Activated naive CD8-positive, alpha-beta T cell treated with anti-CD3 and anti-CD28 coated beads, Interleukin-2, amount 10 ng/mL, durations not matched to agents 7 days and 5 days (primary cell): ENCODE data around the gene KCNAB2. TPM values are rescaled to one million over a fixed set of nuclear protein-coding genes. Genes with fewer than 3 reads are reported as not detected.
"Not testable (repeated sequence)": the region's sequence is repeated elsewhere in the genome, so short reads cannot be mapped to it uniquely, and the experiment has no call there.

Source experiments
- ATAC-seq: fragments of 150-1000 bp; cut with Tn5 transposase; one replicate; pipeline ENCODE4 v1.10.0; 2021; ENCODE audit warnings: low read depth, moderate library complexity
- POLR2A ChIA-PET: fragments of 350-600 bp; sonication (Branson Sonifier 250); formaldehyde crosslinking; loops from one replicate; lab custom pipeline; 2021; ENCODE audit warnings: antibody characterized with exemption; lab: Charles Lee
- DNase-seq: peaks from one replicate; pipeline ENCODE4 v3.0.0; 2021
- H3K27ac Mint-ChIP-seq: one replicate; pipeline ENCODE4 v1.8.0; 2022; ENCODE audit warnings: mild to moderate bottlenecking, mixed read lengths
- H3K27me3 Mint-ChIP-seq: one replicate; pipeline ENCODE4 v1.8.0; 2022; ENCODE audit warnings: mild to moderate bottlenecking, moderate library complexity, mixed read lengths
- H3K36me3 Mint-ChIP-seq: one replicate; pipeline ENCODE4 v1.8.0; 2021; ENCODE audit warnings: mild to moderate bottlenecking, mixed read lengths
- H3K4me1 Mint-ChIP-seq: one replicate; pipeline ENCODE4 v1.8.0; 2021; ENCODE audit warnings: mixed read lengths
- H3K4me3 Mint-ChIP-seq: one replicate; pipeline ENCODE4 v1.8.0; 2022; ENCODE audit warnings: mild to moderate bottlenecking, moderate library complexity, mixed read lengths
- H3K9me3 Mint-ChIP-seq: one replicate; pipeline ENCODE4 v1.8.0; 2021; ENCODE audit warnings: mixed read lengths
- total RNA-seq, 2 experiments: library from RNA; stranded (reverse); gene quantifications; one replicate each; pipeline ENCODE4 v1.2.3, GENCODE V29; 2021

Gene KCNAB2
- total RNA-seq, 2 experiments from 2014 or later, result 290 to 307 TPM

DNA sequence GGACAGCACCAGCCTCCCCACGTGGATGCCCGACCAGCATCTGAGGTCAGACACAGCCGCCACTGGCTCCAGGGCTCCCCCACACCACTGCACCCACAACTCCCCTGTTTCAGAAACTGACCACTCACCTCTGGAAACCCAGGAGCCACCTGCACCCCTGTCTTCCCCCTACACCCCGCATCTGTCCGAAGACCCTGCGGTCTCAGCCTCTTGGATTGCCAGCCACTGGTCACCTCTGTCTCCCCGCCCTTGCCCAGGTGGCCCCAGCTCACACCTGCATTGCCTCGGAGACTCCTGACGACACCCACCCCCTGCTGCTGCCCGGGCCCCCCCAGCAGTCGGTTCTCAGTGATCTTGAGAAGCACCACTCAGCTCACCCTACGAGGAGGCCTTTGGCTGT lies 32.2 kb upstream of the KCNAB2 start:
- no peaks in the 10 kb centered on the region for H3K9me3 Mint-ChIP-seq
- ATAC-seq (no peak), DNase-seq (no peak)
- H3K36me3 Mint-ChIP-seq, result peaks cover 10% of the 10 kb centered on the region
- H3K27ac Mint-ChIP-seq, result no peak overlapping the region
- POLR2A ChIA-PET, result no interaction called here
- H3K4me1 Mint-ChIP-seq, result peaks cover 6% of the 10 kb centered on the region
- no peaks in the 10 kb centered on the region for H3K27me3 Mint-ChIP-seq
- no peak overlapping the region for H3K4me3 Mint-ChIP-seq

DNA sequence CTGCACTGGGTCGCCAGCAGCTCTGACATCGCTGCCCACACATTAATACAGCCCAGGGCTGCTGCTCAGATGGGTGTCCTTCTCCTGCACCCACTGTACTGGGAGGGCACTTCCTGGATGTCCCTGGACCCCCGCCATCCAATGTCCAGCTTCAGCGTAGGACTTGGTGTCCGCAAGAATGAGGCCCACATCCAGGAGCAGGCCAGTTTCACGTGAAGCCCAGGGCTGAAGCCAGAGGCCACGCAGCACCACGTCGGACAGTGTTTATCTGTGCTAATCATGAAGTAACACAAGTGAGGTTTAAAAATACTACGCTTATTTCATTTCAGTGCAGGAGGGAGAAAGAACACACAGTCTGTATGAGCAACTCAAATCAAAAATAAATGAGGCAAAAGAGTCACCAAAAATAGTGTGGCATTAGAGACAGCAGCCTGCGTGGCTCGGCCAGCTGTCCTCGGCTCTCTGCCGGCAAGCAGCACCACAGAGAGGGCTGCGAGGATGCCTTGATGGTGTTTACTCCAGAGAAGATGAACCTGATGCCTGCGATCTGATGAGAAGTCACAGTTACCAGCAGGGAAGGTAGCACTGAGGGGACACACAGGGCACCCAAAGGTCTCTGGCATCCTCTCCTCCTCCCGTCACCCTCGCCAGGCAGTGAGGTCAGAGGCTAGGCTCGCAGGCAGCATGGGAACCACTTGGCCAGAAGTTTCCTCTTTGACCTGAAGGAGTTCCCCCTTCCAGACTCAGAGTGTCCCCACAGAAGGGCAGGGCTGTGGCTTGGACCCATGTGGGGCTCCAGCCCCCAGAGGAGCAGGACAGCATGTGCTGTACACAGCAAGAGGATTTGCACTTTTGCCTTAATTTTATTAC lies 31.3 kb upstream of the KCNAB2 start:
- Mint-ChIP-seq H3K36me3 (peaks cover 10% of the 10 kb centered on the region), H3K4me3 (no peak overlapping the region), H3K27ac (peak overlapping the region; percentile 34), H3K4me1 (peaks cover 6% of the 10 kb centered on the region), H3K27me3 (no peaks in the 10 kb centered on the region), H3K9me3 (no peaks in the 10 kb centered on the region)
- POLR2A ChIA-PET, result no interaction called here
- DNase-seq (no peak), ATAC-seq (no peak)

DNA sequence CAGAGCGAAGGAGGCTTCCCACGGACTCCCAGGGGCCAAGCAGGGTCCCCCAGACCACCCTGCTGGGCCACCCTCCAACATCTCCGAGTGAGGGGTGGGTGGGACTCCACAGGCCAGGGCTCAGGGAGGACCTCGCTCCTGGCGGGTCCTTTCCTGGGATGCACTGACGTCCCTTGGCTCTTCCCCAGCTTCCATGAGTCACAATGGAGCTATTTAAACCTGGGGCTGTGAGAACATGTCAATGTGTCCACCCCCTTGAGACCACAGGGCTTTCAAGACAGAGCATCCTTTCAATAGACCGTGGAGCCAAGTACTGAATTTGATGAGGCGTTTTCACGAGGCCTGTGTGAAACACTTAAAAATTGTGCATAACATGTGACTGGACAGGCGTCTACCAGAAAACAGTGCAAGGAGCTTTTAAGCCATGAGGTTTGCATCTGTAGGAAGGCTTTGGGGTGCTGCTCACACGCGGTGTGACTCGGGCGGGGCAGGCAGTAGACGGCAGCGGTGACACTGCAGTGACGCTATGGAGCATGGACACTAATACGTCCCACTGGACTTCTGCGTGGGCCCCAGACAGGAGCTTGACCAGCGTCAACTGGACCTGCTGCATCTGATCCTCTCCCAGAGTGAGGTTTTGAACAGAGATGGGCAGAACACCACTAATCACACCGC lies 29.4 kb upstream of the KCNAB2 start:
- DNase-seq, result no peak
- Mint-ChIP-seq H3K9me3 (no peaks in the 10 kb centered on the region), H3K4me3 (no peak overlapping the region), H3K27me3 (no peaks in the 10 kb centered on the region), H3K27ac (no peak overlapping the region), H3K4me1 (peaks cover 6% of the 10 kb centered on the region), H3K36me3 (peaks cover 14% of the 10 kb centered on the region)
- no peak for ATAC-seq
- POLR2A ChIA-PET, result no interaction called here

DNA sequence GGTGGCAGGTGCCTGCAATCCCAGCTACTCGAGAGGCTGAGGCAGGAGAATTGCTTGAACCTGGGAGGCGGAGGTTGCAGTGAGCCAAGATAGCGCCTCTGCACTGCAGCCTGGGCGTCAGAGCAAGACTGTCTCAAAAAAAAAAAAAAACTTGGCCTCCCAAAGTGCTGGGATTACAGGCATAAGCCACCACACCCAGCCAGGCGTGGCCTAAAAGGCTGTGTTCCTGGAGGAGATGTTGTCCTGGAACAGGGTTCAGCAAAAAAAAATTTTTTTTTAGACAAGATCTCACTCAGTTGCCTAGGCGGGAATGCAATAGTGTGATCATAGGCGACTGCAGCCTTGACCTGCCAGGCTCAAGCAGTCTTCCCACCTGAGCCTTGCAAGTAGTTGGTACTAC lies 28.0 kb upstream of the KCNAB2 start:
- H3K9me3 Mint-ChIP-seq, H3K4me1 Mint-ChIP-seq, H3K4me3 Mint-ChIP-seq, H3K27me3 Mint-ChIP-seq, DNase-seq, H3K27ac Mint-ChIP-seq, ATAC-seq: not testable (repeated sequence)
- POLR2A ChIA-PET, result interaction anchor here (1.7 kb wide), 1 partner anchor 11 kb away, joined by 4 read pairs; no protein-coding TSS in a partner anchor
- H3K36me3 Mint-ChIP-seq, result peaks cover 22% of the 10 kb centered on the region

DNA sequence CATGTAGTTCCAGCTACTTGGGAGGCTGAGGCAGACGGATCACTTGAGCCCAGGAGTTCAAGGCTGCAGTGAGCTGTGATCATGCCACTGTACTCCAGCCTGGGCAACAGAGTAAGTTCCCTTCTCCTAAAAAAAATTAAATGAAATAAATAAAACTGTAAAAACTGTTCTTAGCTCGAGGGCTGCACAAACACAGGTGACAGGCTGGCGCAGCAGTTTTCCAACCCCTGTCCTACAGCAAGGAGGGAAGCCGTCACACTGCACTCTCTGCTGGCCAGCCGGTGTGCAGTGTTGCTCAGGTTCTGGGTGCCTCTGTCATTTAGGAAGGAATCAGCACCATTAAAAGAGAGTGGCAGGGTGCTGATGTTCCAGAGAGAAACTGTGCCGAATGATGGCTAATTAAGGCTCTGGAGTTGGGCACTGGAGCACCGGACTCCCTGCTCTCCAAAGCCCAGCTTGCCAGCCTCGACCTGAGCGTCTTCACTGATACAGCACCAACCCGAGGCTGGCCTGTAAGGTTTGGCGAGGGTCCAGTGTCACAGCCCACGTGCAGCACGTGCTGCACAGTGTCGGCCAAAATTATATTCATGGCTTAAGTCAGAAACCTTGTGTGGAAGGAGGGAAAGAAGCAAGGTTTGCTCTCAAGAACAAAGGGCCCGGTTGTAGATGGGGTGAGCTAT lies 26.4 kb upstream of the KCNAB2 start:
- no peak overlapping the region for H3K27ac Mint-ChIP-seq
- POLR2A ChIA-PET, result interaction anchor here (1.7 kb wide), 1 partner anchor 9 kb away, joined by 4 read pairs; no protein-coding TSS in a partner anchor

DNA sequence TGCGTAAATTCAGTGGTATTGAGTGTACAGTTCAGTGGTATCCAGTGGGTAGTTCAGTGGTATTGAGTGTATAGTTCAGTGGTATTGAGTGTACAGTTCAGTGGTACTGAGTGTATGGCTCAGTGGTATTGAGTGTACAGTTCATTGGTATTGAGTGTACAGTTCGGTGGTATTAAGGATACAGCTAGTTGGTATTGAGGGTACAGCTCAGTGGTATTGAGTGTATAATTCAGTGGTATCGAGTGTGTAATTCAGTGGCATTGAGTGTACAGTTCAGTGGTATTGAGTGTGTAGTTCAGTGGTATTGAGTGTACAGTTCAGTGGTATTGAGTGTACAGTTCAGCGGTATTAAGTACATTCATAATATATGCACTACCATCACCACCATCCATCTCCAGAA lies 23.5 kb upstream of the KCNAB2 start:
- ATAC-seq, result no peak
- H3K27ac Mint-ChIP-seq, result no peak overlapping the region
- DNase-seq, result no peak
- POLR2A ChIA-PET, result no interaction called here
- no peaks in the 10 kb centered on the region for H3K27me3 Mint-ChIP-seq
- H3K9me3 Mint-ChIP-seq, result peaks cover 6% of the 10 kb centered on the region
- no peak overlapping the region for H3K4me3 Mint-ChIP-seq
- peaks cover 22% of the 10 kb centered on the region for H3K36me3 Mint-ChIP-seq
- H3K4me1 Mint-ChIP-seq, result peaks cover 11% of the 10 kb centered on the region

More for the DNA sequence above, 26.4 kb upstream of the KCNAB2 start:
- ATAC-seq (no peak), DNase-seq (no peak)
- H3K27me3 Mint-ChIP-seq, result no peaks in the 10 kb centered on the region
- peaks cover 17% of the 10 kb centered on the region for H3K36me3 Mint-ChIP-seq
- peaks cover 6% of the 10 kb centered on the region for H3K9me3 Mint-ChIP-seq
- H3K4me1 Mint-ChIP-seq, result peaks cover 5% of the 10 kb centered on the region
- no peak overlapping the region for H3K4me3 Mint-ChIP-seq

DNA sequence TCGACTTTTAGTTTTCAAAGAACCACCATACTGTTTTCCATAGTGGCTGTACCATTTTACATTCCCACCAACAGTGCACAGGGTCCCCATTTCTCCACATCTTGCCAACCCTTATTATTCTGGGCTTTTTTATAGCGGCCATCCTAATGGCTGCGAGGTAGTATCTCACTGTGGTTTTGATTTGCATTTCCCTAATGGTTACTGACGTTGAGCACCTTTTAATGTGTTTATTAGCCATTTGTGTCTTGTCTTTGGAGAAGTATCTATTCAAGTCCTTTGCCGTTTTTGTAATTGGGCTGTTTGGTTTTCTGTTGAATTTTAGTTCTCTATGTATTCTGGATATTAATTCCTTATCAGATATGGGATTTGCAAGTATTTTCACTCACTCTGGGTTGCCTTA lies 22.3 kb upstream of the KCNAB2 start:
- H3K27ac Mint-ChIP-seq, result no peak overlapping the region
- peaks cover 22% of the 10 kb centered on the region for H3K36me3 Mint-ChIP-seq
- H3K9me3 Mint-ChIP-seq, result peaks cover 6% of the 10 kb centered on the region
- POLR2A ChIA-PET, result no interaction called here
- no peak overlapping the region for H3K4me3 Mint-ChIP-seq
- H3K4me1 Mint-ChIP-seq, result peaks cover 18% of the 10 kb centered on the region
- no peaks in the 10 kb centered on the region for H3K27me3 Mint-ChIP-seq
- DNase-seq (no peak), ATAC-seq (no peak)

DNA sequence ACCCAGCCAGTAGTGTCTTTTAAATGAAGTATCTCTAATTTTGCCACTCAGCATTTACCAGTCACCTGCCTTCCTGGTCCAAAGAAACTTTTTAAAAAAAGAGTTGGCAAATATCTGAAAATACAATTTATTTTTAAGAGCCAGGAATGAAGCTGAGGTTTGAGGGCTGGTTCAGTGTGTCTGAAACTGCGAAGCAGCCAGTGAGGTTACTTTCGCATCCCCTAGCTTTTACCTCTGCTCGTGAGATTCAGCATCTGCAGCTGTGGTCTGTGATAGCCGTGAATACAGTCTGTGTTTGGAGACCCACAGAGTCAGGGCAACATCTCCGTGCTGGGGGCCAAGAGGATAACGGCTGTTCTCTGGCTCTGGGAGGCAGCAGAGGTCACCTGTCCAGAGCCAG lies 21.3 kb upstream of the KCNAB2 start:
- POLR2A ChIA-PET, result interaction anchor here (1.0 to 1.2 kb wide), 2 partner anchors 9 to 565 kb away, joined by 3 read pairs; no protein-coding TSS in a partner anchor
- Mint-ChIP-seq H3K4me1 (peaks cover 26% of the 10 kb centered on the region), H3K4me3 (no peak overlapping the region), H3K27me3 (no peaks in the 10 kb centered on the region), H3K27ac (no peak overlapping the region), H3K36me3 (peaks cover 27% of the 10 kb centered on the region), H3K9me3 (peaks cover 6% of the 10 kb centered on the region)
- no peak for DNase-seq
- no peak for ATAC-seq

DNA sequence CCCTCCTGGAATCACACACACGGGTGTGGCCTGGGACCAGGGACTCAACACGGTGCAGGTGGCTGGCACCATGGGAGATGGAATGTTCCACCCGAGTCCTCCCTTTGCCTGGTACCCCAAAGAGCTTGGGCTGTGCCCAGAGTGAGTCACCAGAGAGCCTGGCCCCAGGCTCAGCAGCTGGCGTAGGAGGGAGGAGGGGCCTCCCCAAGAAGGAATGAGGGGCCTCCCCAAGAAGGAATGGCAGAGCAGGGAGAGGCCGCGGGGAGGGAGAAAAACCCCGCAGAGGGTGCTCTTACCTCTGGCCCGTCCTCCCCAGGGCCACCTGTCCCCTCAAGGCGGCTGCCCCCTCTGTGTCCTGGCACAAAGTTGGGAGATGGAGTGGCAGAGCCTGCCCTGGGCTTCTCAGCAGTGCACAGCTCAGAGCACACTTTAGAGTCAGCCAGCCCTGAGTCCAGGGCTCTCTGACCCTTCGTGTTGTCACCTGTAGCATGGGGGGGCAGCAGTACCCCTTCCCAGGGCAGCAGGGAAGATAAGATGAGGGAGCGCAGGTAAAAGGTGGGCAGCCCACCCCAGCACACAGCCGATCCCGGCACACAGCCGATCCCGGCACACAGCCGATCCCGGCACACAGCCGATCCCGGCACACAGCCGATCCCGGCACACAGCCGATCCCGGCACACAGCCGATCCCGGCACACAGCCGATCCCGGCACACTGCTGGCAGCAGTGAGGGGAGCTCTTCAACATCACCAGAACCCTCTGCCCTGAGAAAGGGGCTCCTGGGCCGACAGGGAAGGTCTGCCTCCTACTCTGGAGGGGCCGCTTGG lies 20.2 kb upstream of the KCNAB2 start:
- peaks cover 6% of the 10 kb centered on the region for H3K9me3 Mint-ChIP-seq
- H3K4me1 Mint-ChIP-seq, result peaks cover 37% of the 10 kb centered on the region
- DNase-seq, result no peak
- no peaks in the 10 kb centered on the region for H3K27me3 Mint-ChIP-seq
- peak overlapping the region; percentile 99 for H3K27ac Mint-ChIP-seq
- H3K36me3 Mint-ChIP-seq, result peaks cover 33% of the 10 kb centered on the region
- ATAC-seq, result no peak
- POLR2A ChIA-PET, result interaction anchor here (0.7 to 4.5 kb wide), 12 partner anchors 8 to 575 kb away, joined by 3 to 101 read pairs (median 3); partner anchors contain the start of gene NPHP4
- peak overlapping the region; percentile 99 for H3K4me3 Mint-ChIP-seq

DNA sequence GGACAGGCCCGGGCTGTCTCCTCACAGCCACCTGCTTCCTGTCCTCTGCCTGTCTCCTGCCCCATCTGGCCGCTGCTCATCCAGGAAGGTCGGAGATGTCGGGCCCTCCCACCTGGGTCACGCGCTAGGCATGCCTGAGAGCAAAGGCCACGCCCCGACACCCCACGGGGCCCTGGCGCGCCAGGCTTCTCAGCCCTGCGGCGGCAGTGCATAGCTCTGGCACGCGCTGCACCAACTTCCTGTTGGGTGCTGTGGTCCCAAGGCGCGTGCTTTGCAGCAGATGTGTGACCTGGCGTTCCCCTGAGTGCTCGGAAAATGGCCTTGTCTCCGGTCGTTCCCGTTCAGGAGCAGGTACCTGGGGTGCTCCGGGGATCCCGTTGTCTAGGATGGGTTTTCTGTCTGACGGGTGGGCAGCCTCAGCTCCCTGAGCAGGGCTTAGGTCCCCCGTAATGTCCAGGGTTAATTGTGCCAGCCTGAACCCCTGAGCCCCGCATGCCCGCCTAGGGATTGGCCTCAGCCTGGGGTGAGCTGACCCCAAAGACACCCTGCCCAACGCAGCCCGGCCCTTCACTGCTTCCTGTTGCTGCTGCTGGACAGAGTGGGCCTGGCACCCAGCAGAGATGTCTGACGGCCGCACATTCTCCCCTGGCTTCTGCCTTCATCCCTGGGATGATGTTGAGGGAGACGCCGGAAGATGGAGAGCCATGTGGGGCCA lies 19.4 kb upstream of the KCNAB2 start:
- peak; percentile 79 for ATAC-seq
- H3K27ac Mint-ChIP-seq, result peak overlapping the region; percentile 99
- H3K27me3 Mint-ChIP-seq, result no peaks in the 10 kb centered on the region
- peak; percentile 91 for DNase-seq
- H3K4me3 Mint-ChIP-seq, result peak overlapping the region; percentile 99
- peaks cover 6% of the 10 kb centered on the region for H3K9me3 Mint-ChIP-seq
- H3K4me1 Mint-ChIP-seq, result peaks cover 45% of the 10 kb centered on the region
- POLR2A ChIA-PET, result interaction anchor here (0.7 to 4.5 kb wide), 11 partner anchors 11 to 574 kb away, joined by 3 to 101 read pairs (median 3); partner anchors contain the start of gene NPHP4
- H3K36me3 Mint-ChIP-seq, result peaks cover 41% of the 10 kb centered on the region

DNA sequence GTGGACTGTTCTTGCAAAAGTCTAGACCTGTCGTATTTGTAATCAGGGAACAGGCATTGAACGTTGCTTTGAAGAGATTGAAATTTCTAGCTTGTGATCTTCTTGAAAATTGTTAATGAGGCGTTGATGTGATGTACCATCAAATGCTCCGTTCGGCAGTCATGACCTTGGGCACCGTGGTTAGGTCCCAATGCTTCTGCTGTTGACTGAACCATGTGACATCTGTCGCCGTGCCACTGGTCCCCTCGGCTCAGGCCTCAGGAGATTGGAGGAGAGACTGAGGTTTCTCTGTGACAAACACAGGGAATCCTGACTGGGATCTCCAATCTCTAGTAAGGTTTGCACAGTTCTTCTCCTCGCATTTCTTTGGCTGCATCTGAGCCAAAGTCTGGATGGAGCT lies 18.1 kb upstream of the KCNAB2 start:
- H3K36me3 Mint-ChIP-seq, result peaks cover 37% of the 10 kb centered on the region
- POLR2A ChIA-PET, result interaction anchor here (1.7 to 4.5 kb wide), 3 partner anchors 9 to 35 kb away, joined by 4 to 101 read pairs (median 19); partner anchors contain the start of gene NPHP4
- DNase-seq (no peak), ATAC-seq (peak; percentile 7)
- peaks cover 51% of the 10 kb centered on the region for H3K4me1 Mint-ChIP-seq
- peak overlapping the region; percentile 99 for H3K27ac Mint-ChIP-seq
- H3K9me3 Mint-ChIP-seq, result no peaks in the 10 kb centered on the region
- H3K27me3 Mint-ChIP-seq, result no peaks in the 10 kb centered on the region
- peak overlapping the region; percentile 99 for H3K4me3 Mint-ChIP-seq
